Tibial nerve (tissue), 4 donors: ENCODE data around the gene RPLP2. TPM values are rescaled to one million over a fixed set of nuclear protein-coding genes. Genes with fewer than 3 reads are reported as not detected.
A peak's percentile ranks its signal among the peaks of the same experiment; 100 is the strongest.

ENCODE experiments used
- DNase-seq, 2 donors: peaks; one replicate each; pipeline ENCODE4 v3.0.0-alpha.2; 2019; ENCODE audit warnings: low spot score in 2 of 2
- H3K27ac ChIP-seq, 4 donors: fragments of 200-600 bp; sonication (generic) in 3 of 4; one replicate each; pipeline ENCODE4 v1.5.1; 2017 to 2019; ENCODE audit warnings: mild to moderate bottlenecking in 1 of 4
- H3K27me3 ChIP-seq, 2 donors: fragments of 200-600 bp; sonication (generic) in 1 of 2; one replicate each; pipeline versions ENCODE4 v1.5.1 to v1.6.0; 2017 to 2019
- H3K36me3 ChIP-seq, 3 donors: fragments of 200-600 bp; sonication (generic); one replicate each; pipeline ENCODE4 v1.5.1; 2018 to 2019
- H3K4me1 ChIP-seq, 4 donors: fragments of 200-600 bp; sonication (generic) in 3 of 4; one replicate each; pipeline ENCODE4 v1.5.1; 2017 to 2019
- H3K4me3 ChIP-seq, 4 donors: fragments of 200-600 bp; sonication (generic) in 3 of 4; one replicate each; pipeline ENCODE4 v1.5.1; 2017 to 2019; ENCODE audit warnings: mild to moderate bottlenecking in 1 of 4, moderate library complexity in 1 of 4
- H3K9me3 ChIP-seq, 4 donors: fragments of 200-600 bp; sonication (generic) in 3 of 4; one replicate each; pipeline ENCODE4 v1.5.1; 2017 to 2019
- EP300 ChIP-seq, 2 donors: sonication (generic); formaldehyde crosslinking; IDR thresholded peaks; one replicate each; pipeline ENCODE4 v1.6.1; 2017; ENCODE audit warnings: antibody characterized with exemption in 2 of 2, mild to moderate bottlenecking in 1 of 2
- POLR2A ChIP-seq, 2 donors: fragments of 450-650 bp; IDR thresholded peaks; one replicate each; pipeline ENCODE4 v1.6.1; 2017; ENCODE audit warnings: antibody characterized with exemption in 2 of 2, mild to moderate bottlenecking in 2 of 2, moderate library complexity in 2 of 2
- WGBS, 2 donors: methylation state at CpG; one replicate each; pipeline ENCODE4 v1.1.5; 2018; 5-methylcytosine and 5-hydroxymethylcytosine counted together
- total RNA-seq, 4 donors: library from RNA; depleted of rRNA; stranded (reverse); fragments of >200 nt; gene quantifications; one replicate each; pipeline ENCODE4 v1.1.0, GENCODE V29; 2016
- TF ChIP-seq, protein P1 (sequence below), 5 experiments: fragments of 200-600 bp in 3 of 5; fragments of 450-650 bp in 2 of 5; sonication (generic) in 3 of 5; IDR thresholded peaks; one replicate each; pipeline ENCODE4 v1.5.1; 2016 to 2019; ENCODE audit warnings: antibody characterized with exemption in 5 of 5, mild to moderate bottlenecking in 3 of 5, moderate library complexity in 2 of 5

Gene RPLP2
- total RNA-seq, 4 donors from 2014 or later, result 404 to 765 (median 584) TPM

DNA sequence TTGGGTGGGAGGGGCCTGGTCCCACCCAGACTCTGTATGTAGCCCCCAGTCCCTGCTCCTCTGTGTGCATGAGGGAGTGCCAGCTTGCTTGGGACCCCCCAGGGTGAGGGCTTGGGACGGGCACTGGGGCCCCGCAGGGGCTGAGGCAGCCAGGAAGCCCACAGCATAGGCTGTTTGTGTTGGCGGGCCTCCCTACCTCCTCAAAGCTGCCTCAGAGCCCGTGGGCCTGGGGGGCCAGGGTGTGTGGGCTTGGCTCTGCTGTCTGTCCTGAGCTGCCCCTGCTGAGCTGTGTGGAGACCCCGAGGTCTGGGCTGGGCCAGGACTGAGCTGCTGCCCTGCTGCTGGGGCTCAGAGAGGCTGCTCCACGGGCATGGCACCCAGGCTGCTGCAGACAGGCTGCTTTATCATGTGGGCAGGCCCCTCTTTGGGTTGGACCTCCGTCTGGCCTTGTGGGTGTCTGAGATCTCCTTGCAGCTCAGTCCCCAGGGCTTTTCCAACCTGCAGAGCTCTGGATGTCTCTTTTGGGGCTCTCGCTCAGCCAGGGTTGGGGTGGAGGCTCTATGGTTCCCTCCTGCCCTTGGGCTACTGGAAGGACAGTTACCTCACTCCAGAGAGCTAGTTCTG, 36.2 kb downstream of the RPLP2 start:
- TF ChIP-seq, protein P1, sequence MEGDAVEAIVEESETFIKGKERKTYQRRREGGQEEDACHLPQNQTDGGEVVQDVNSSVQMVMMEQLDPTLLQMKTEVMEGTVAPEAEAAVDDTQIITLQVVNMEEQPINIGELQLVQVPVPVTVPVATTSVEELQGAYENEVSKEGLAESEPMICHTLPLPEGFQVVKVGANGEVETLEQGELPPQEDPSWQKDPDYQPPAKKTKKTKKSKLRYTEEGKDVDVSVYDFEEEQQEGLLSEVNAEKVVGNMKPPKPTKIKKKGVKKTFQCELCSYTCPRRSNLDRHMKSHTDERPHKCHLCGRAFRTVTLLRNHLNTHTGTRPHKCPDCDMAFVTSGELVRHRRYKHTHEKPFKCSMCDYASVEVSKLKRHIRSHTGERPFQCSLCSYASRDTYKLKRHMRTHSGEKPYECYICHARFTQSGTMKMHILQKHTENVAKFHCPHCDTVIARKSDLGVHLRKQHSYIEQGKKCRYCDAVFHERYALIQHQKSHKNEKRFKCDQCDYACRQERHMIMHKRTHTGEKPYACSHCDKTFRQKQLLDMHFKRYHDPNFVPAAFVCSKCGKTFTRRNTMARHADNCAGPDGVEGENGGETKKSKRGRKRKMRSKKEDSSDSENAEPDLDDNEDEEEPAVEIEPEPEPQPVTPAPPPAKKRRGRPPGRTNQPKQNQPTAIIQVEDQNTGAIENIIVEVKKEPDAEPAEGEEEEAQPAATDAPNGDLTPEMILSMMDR (IDR thresholded peaks at IDR 0.05), result no peak
- TF ChIP-seq POLR2A (IDR thresholded peaks at IDR 0.05), result no peak
- TF ChIP-seq EP300 (IDR thresholded peaks at IDR 0.05), result no peak
- Histone ChIP-seq H3K9me3 (no peaks in the 10 kb centered on the region), H3K4me3 (peak overlapping the region in 1 of 4 donors; percentile 89), H3K4me1 (peaks cover 0 to 80% (median 56%) of the 10 kb centered on the region in 4 donors), H3K36me3 (peaks cover 0 to 14% (median 0%) of the 10 kb centered on the region in 3 donors), H3K27me3 (peaks cover 0 to 15% of the 10 kb centered on the region in 2 donors), H3K27ac (peak overlapping the region; percentile 92 to 98 (median 94))
- WGBS, 2 donors, result 29 to 63% methylated on average over 2 to 6 of the region's 8 CpGs
- DNase-seq, result no peak

DNA sequence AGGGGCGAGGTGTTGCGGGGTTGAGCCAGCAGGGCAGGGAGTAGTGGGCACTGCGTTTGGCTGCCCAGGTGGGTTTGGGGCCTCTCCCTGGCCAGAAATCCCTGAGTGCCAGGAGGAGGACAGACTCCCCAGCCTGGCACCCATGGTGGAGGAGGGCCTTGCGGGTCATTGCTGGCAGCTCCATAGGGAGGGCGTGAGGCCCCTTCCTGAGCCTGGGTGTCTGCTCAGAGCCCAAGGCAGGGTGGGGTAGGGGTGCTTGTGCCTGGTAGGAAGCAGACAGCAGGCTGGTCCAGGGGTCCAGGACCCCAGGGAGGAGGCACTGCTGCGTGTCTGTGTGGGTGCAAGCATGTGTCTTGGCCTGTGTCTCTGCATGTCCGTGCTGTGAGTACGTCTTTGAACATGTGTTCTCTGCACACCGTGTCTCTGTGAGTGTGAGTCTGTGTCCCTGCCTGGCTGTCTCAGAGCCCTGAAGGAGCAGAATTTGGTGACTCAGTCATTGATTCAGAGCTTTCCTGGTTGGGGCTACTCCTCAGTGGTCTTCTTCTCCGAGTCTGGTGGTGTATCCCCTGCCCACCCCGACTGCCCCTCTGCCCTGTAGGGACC, 36.8 kb downstream of the RPLP2 start:
- TF ChIP-seq POLR2A (IDR thresholded peaks at IDR 0.05) (no peak), EP300 (IDR thresholded peaks at IDR 0.05) (no peak)
- TF ChIP-seq, protein P1 (IDR thresholded peaks at IDR 0.05), result no peak
- Histone ChIP-seq H3K27ac (peak overlapping the region in 3 of 4 donors; percentile 93 to 98 (median 95)), H3K4me1 (peaks cover 0 to 80% (median 50%) of the 10 kb centered on the region in 4 donors), H3K36me3 (peaks cover 0 to 13% (median 0%) of the 10 kb centered on the region in 3 donors), H3K27me3 (peaks cover 0 to 15% of the 10 kb centered on the region in 2 donors), H3K9me3 (no peaks in the 10 kb centered on the region), H3K4me3 (no peak overlapping the region)
- WGBS, 2 donors, result 64 to 68% methylated on average over 10 to 11 of the region's 11 CpGs
- DNase-seq, result no peak

DNA sequence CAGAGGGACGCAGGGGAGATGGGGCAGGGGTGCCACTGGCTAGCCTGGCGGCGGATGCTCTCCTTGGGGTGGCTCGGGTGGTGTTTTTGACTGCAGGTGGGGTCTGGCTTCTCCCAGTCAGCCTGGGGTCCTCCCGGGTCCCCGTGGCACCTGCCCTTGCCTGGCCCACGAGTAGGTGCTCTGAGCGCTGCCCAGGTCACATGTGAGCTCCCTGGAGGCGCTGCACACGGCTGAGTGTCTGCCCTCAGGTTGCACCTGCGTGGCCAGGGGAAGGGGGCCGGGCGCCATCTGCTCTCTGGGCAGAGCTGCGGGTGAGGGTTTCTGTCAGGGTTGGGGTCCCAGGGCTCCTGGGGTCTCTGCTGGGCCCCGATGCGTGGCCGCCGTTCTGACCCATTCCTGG, 38.1 kb downstream of the RPLP2 start:
- Histone ChIP-seq H3K27me3 (peaks cover 0 to 15% of the 10 kb centered on the region in 2 donors), H3K9me3 (no peaks in the 10 kb centered on the region), H3K27ac (no peak overlapping the region), H3K4me1 (peaks cover 0 to 90% (median 48%) of the 10 kb centered on the region in 4 donors), H3K36me3 (peaks cover 0 to 18% (median 0%) of the 10 kb centered on the region in 3 donors), H3K4me3 (no peak overlapping the region)
- TF ChIP-seq POLR2A (IDR thresholded peaks at IDR 0.05), result no peak
- TF ChIP-seq, protein P1 (IDR thresholded peaks at IDR 0.05), result no peak
- TF ChIP-seq EP300 (IDR thresholded peaks at IDR 0.05), result no peak
- no peak for DNase-seq
- WGBS, 2 donors, result 80 to 91% methylated on average over 8 to 15 of the region's 18 CpGs

DNA sequence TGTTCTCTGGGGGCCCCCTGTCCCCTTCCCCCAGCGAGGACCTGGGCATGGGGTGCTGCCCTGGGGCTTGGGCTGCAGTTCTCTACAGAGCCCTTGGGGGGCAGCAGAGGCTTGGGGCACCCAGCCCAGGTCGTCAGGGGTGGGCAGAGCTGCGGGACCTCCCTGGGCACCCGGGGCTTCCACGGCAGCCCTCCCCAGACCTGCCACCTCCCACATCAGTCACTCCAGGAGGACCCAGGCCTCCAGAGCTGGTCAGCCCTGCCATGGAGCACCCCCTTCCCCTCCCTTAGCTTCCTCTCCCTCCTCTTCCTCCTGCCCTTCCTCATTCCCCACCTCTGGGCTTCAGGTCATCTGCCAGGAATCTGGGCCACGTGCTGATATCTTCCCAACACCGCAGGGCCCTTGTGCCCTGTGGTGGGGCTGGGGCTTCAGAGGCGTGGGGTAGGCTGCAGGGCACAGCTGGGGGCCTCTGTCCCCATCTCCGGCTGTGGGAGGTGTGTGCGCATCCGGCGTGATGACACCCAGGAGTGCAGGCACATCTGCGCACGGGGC, 38.7 kb downstream of the RPLP2 start:
- Histone ChIP-seq H3K36me3 (peaks cover 0 to 18% (median 0%) of the 10 kb centered on the region in 3 donors), H3K9me3 (no peaks in the 10 kb centered on the region), H3K27me3 (peaks cover 0 to 15% of the 10 kb centered on the region in 2 donors), H3K4me3 (peak overlapping the region in 1 of 4 donors; percentile 54), H3K27ac (peak overlapping the region in 1 of 4 donors; percentile 27), H3K4me1 (peaks cover 0 to 95% (median 45%) of the 10 kb centered on the region in 4 donors)
- no peak for DNase-seq
- WGBS, 2 donors, result 30 to 32% methylated on average over 13 to 14 of the region's 14 CpGs
- TF ChIP-seq, protein P1 (IDR thresholded peaks at IDR 0.05), result peak; percentile 85 to 91 (median 88)
- TF ChIP-seq EP300 (IDR thresholded peaks at IDR 0.05), result no peak
